MG63 (cell line): Measurements from ENCODE around the gene FJX1. TPM values are rescaled to one million over a fixed set of nuclear protein-coding genes. Genes with fewer than 3 reads are reported as not detected.

Experiments used
- DNase-seq: peaks from one replicate; pipeline ENCODE4 v3.0.0-alpha.2; 2020
- H3K27me3 ChIP-seq: fragments of 250-450 bp; sonication (Bioruptor Pico); 2 replicates; pipeline ENCODE4 v1.5.1; 2020; ENCODE audit warnings: mild to moderate bottlenecking, moderate library complexity
- H3K36me3 ChIP-seq: fragments of 250-450 bp; sonication (Bioruptor Pico); 2 replicates; pipeline ENCODE4 v1.5.1; 2020; ENCODE audit warnings: mild to moderate bottlenecking, moderate library complexity
- H3K4me3 ChIP-seq: fragments of 250-450 bp; sonication (Bioruptor Pico); 2 replicates; pipeline ENCODE4 v1.5.1; 2020; ENCODE audit warnings: mild to moderate bottlenecking, moderate library complexity
- H3K9me3 ChIP-seq: fragments of 250-450 bp; sonication (Bioruptor Pico); 2 replicates; pipeline ENCODE4 v1.5.1; 2020; ENCODE audit warnings: mild to moderate bottlenecking, moderate library complexity
- total RNA-seq: library from RNA; depleted of rRNA; stranded (reverse); fragments of >200 nt; shearing (Covaris generic); gene quantifications from 2 replicates; pipeline ENCODE4 v1.2.3, GENCODE V29; 2014; ENCODE audit warnings: low replicate concordance

The FJX1 gene
- total RNA-seq, 1 experiment from 2014 or later = 29.1 TPM

- Histone ChIP-seq H3K36me3 (peaks cover 4% of the 10 kb centered on the region; the same call in 1 of the 2 replicates), H3K4me3 (peak overlapping the region; percentile 57), H3K27me3 (no peaks in the 10 kb centered on the region), H3K9me3 (no peaks in the 10 kb centered on the region)
- DNase-seq = peak; percentile 43
These were observed 1.8 kb downstream of the FJX1 start for GRCh38 chr11:35619855-35620640.

- Histone ChIP-seq H3K4me3 (peak overlapping the region; percentile 57), H3K9me3 (no peaks in the 10 kb centered on the region), H3K36me3 (peaks cover 4% of the 10 kb centered on the region; the same call in 1 of the 2 replicates), H3K27me3 (no peaks in the 10 kb centered on the region)
- DNase-seq = no peak
These were observed 2.5 kb downstream of the FJX1 start for GRCh38 chr11:35620795-35621194.

- DNase-seq = no peak
- no peak overlapping the region for H3K4me3 ChIP-seq
- H3K9me3 ChIP-seq = no peaks in the 10 kb centered on the region
These were observed 3.4 kb downstream of the FJX1 start for GRCh38 chr11:35621620-35622019.

GRCh38 chr11:35622070-35622469 lies 3.8 kb downstream of the FJX1 start:
- H3K4me3 ChIP-seq = no peak overlapping the region
- no peaks in the 10 kb centered on the region for H3K27me3 ChIP-seq
- H3K9me3 ChIP-seq = no peaks in the 10 kb centered on the region
- DNase-seq = peak; percentile 52
- peaks cover 4% of the 10 kb centered on the region; the same call in 1 of the 2 replicates for H3K36me3 ChIP-seq

More at GRCh38 chr11:35621620-35622019, 3.4 kb downstream of the FJX1 start:
- H3K36me3 ChIP-seq = peaks cover 4% of the 10 kb centered on the region; the same call in 1 of the 2 replicates
- no peaks in the 10 kb centered on the region for H3K27me3 ChIP-seq

GRCh38 chr11:35623621-35624168 lies 5.4 kb downstream of the FJX1 start:
- H3K36me3 ChIP-seq = peaks cover 4% of the 10 kb centered on the region; the same call in 1 of the 2 replicates
- DNase-seq = peak; percentile 67
- peaks cover 2% of the 10 kb centered on the region for H3K9me3 ChIP-seq
- H3K27me3 ChIP-seq = no peaks in the 10 kb centered on the region
- H3K4me3 ChIP-seq = no peak overlapping the region

GRCh38 chr11:35624316-35624715 lies 6.1 kb downstream of the FJX1 start:
- H3K27me3 ChIP-seq = no peaks in the 10 kb centered on the region
- peaks cover 4% of the 10 kb centered on the region; the same call in 1 of the 2 replicates for H3K36me3 ChIP-seq
- no peak overlapping the region for H3K4me3 ChIP-seq
- no peak for DNase-seq
- peaks cover 2% of the 10 kb centered on the region for H3K9me3 ChIP-seq

GRCh38 chr11:35624781-35625180 lies 6.5 kb downstream of the FJX1 start:
- Histone ChIP-seq H3K27me3 (no peaks in the 10 kb centered on the region), H3K4me3 (no peak overlapping the region), H3K36me3 (peaks cover 4% of the 10 kb centered on the region; the same call in 1 of the 2 replicates), H3K9me3 (peaks cover 2% of the 10 kb centered on the region)
- no peak for DNase-seq

GRCh38 chr11:35626501-35626900 lies 8.2 kb downstream of the FJX1 start:
- no peaks in the 10 kb centered on the region for H3K36me3 ChIP-seq
- DNase-seq = no peak
- H3K9me3 ChIP-seq = peaks cover 2% of the 10 kb centered on the region
- no peak overlapping the region for H3K4me3 ChIP-seq
- no peaks in the 10 kb centered on the region for H3K27me3 ChIP-seq

GRCh38 chr11:35629511-35629910 lies 11.3 kb downstream of the FJX1 start:
- no peaks in the 10 kb centered on the region for H3K36me3 ChIP-seq
- peaks cover 2% of the 10 kb centered on the region for H3K9me3 ChIP-seq
- DNase-seq = peak; percentile 30
- H3K27me3 ChIP-seq = no peaks in the 10 kb centered on the region
- no peak overlapping the region for H3K4me3 ChIP-seq

GRCh38 chr11:35629914-35630313 lies 11.7 kb downstream of the FJX1 start:
- peak; percentile 92 for DNase-seq
- Histone ChIP-seq H3K27me3 (no peaks in the 10 kb centered on the region), H3K9me3 (peaks cover 2% of the 10 kb centered on the region), H3K4me3 (no peak overlapping the region), H3K36me3 (no peaks in the 10 kb centered on the region)

- Histone ChIP-seq H3K27me3 (no peaks in the 10 kb centered on the region), H3K9me3 (peaks cover 2% of the 10 kb centered on the region), H3K4me3 (no peak overlapping the region), H3K36me3 (no peaks in the 10 kb centered on the region)
- DNase-seq = no peak
These were observed 13.6 kb downstream of the FJX1 start for GRCh38 chr11:35631891-35632290.

- no peaks in the 10 kb centered on the region for H3K36me3 ChIP-seq
- H3K4me3 ChIP-seq = no peak overlapping the region
- DNase-seq = no peak
- H3K27me3 ChIP-seq = no peaks in the 10 kb centered on the region
- H3K9me3 ChIP-seq = peaks cover 4% of the 10 kb centered on the region
These were observed 14.0 kb downstream of the FJX1 start for GRCh38 chr11:35632301-35632700.

- Histone ChIP-seq H3K36me3 (no peaks in the 10 kb centered on the region), H3K27me3 (no peaks in the 10 kb centered on the region), H3K4me3 (no peak overlapping the region), H3K9me3 (0 out of 2 replicates have a peak, but pooled peaks cover 2% of the 10 kb centered on the region)
- DNase-seq = no peak
These were observed 15.7 kb downstream of the FJX1 start for GRCh38 chr11:35633827-35634423.

- H3K36me3 ChIP-seq = no peaks in the 10 kb centered on the region
- no peak overlapping the region for H3K4me3 ChIP-seq
- H3K9me3 ChIP-seq = 0 out of 2 replicates have a peak, but pooled peaks cover 2% of the 10 kb centered on the region
- H3K27me3 ChIP-seq = no peaks in the 10 kb centered on the region
- no peak for DNase-seq
These were observed 17.7 kb downstream of the FJX1 start for GRCh38 chr11:35635933-35636332.

GRCh38 chr11:35639591-35640179 lies 21.4 kb downstream of the FJX1 start:
- DNase-seq = no peak
- Histone ChIP-seq H3K36me3 (no peaks in the 10 kb centered on the region), H3K4me3 (no peak overlapping the region), H3K27me3 (no peaks in the 10 kb centered on the region), H3K9me3 (0 out of 2 replicates have a peak, but pooled peaks cover 2% of the 10 kb centered on the region)

- Histone ChIP-seq H3K4me3 (no peak overlapping the region), H3K36me3 (no peaks in the 10 kb centered on the region), H3K27me3 (no peaks in the 10 kb centered on the region), H3K9me3 (peaks cover 2% of the 10 kb centered on the region; the same call in 1 of the 2 replicates)
- peak; percentile 66 for DNase-seq
These were observed 23.1 kb downstream of the FJX1 start for GRCh38 chr11:35641171-35641897.
